LNCAP (cell line): Measurements from ENCODE around the gene GRIK4.

ENCODE experiments used
- TF ChIP-seq, protein P1 (sequence below): fragments of 450-650 bp; IDR thresholded peaks from 2 replicates; pipeline ENCODE4 v1.5.1; 2017; ENCODE audit warnings: mild to moderate bottlenecking

Gene GRIK4

DNA sequence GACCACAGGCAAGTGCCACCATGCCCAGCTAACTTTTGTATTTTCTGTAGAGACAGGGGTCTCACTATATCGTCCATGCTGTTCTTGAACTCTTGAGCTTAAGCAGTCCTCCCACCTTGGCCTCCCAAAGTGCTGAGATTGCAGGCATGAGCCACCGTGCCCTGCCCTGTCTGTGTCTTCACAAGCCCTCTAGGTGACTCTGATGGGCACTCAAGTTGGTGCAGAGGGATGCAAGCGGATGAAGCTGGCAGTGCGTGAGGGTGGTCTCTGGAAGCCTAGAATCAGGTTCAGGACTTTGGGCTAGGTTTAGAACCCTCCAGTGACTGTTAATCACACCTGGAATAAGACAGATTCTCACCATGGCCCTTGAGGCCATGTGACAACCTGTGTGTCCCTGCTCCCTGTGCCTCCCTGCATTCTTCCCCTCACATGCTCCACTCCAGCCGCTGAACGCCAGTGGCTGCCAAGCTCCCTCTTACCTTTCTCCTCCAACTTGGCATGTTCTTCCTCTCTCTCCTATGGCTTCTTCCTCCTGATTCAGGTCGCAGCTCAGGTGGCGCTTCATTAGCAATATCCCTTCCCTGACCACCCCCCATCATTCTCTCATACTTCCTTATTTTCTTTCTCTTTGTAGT, 270.1 kb downstream of the GRIK4 start:
- TF ChIP-seq, protein P1, sequence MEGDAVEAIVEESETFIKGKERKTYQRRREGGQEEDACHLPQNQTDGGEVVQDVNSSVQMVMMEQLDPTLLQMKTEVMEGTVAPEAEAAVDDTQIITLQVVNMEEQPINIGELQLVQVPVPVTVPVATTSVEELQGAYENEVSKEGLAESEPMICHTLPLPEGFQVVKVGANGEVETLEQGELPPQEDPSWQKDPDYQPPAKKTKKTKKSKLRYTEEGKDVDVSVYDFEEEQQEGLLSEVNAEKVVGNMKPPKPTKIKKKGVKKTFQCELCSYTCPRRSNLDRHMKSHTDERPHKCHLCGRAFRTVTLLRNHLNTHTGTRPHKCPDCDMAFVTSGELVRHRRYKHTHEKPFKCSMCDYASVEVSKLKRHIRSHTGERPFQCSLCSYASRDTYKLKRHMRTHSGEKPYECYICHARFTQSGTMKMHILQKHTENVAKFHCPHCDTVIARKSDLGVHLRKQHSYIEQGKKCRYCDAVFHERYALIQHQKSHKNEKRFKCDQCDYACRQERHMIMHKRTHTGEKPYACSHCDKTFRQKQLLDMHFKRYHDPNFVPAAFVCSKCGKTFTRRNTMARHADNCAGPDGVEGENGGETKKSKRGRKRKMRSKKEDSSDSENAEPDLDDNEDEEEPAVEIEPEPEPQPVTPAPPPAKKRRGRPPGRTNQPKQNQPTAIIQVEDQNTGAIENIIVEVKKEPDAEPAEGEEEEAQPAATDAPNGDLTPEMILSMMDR: no peak

GRCh38 chr11:120784566-120785251, 273.2 kb downstream of the GRIK4 start:
- TF ChIP-seq, protein P1: no peak

- TF ChIP-seq, protein P1: no peak
Observed at GRCh38 chr11:120785576-120785975, 274.0 kb downstream of the GRIK4 start.

- TF ChIP-seq, protein P1: no peak
Observed at GRCh38 chr11:120786206-120786735, 274.7 kb downstream of the GRIK4 start.

GRCh38 chr11:120789391-120789790, 277.8 kb downstream of the GRIK4 start:
- TF ChIP-seq, protein P1: no peak

DNA sequence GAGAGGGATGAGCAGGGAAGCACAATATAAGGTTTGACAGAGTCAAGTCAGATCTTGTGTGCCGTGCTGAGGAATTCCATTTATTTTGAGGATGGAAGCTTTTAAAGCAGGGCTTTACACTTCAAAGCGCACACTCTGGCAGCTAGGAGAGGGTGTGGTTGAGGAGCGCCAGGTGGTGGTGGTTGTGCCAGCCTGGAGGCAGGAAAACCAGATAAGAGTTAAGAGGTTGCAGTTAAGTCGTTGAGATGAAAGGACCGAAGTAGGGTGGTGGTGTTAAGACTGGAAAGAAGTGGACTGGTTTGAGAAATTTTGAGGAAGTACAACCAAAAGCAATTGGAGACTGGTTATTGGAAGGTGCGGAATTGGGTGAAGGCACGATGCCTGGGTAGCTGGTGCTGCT, 280.8 kb downstream of the GRIK4 start:
- TF ChIP-seq, protein P1: no peak

DNA sequence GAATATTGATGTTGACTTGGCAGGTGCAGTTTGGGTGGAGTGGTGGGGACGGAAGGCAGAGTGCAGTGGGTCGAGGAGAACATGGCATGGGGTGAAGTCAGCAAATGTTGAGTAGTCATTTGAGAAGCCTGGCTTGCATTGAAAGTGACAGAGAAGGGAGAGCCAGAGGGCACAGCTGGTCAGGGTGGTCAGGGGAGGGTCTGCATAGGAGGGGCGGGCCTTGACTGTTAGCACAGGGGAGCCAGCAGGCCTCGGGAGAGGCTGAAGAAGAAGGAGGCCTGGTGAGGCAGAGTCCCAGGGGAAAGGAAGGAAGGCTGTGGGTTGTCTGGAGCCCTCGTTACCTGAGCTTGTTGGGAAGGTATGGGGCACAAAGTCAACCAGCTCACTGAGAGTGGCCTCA, 281.6 kb downstream of the GRIK4 start:
- TF ChIP-seq, protein P1: no peak
